Panc1 (cell line): ENCODE data around the gene ZNF627.
"Not testable (repeated sequence)": the region's sequence is repeated elsewhere in the genome, so short reads cannot be mapped to it uniquely, and the experiment has no call there.

Experiments used
- CTCF ChIP-seq: fragments of 450-650 bp; IDR thresholded peaks from 2 replicates; pipeline ENCODE4 v1.5.1; 2017; ENCODE audit warnings: mild to moderate bottlenecking
- POLR2AphosphoS5 ChIP-seq: IDR thresholded peaks from 2 replicates; pipeline ENCODE4 v1.6.1; 2012; ENCODE audit warnings: mild to moderate bottlenecking, low read depth, low read length, moderate library complexity
- REST ChIP-seq, 2 experiments: IDR thresholded peaks; 2 replicates each; pipeline ENCODE4 v1.6.1; 2011 to 2012; ENCODE audit warnings: low read depth in 2 of 2, control low read depth in 1 of 2, low read length in 1 of 2, mild to moderate bottlenecking in 1 of 2, moderate library complexity in 1 of 2; ENCODE audit not compliant: insufficient read depth in 1 of 2
- SIN3A ChIP-seq: IDR thresholded peaks from 2 replicates; pipeline ENCODE4 v1.6.1; 2012; ENCODE audit warnings: low read depth, mild to moderate bottlenecking, low read length, moderate library complexity, borderline replicate concordance; ENCODE audit not compliant: insufficient read depth
- TCF7L2 ChIP-seq: IDR thresholded peaks from 2 replicates; pipeline ENCODE4 v1.6.1; 2011; ENCODE audit warnings: mild to moderate bottlenecking, low read depth, low read length, inconsistent platforms

GRCh38 chr19:11573354-11573753, 23.9 kb upstream of the ZNF627 start:
- TF ChIP-seq CTCF; POLR2AphosphoS5; REST (IDR thresholded peaks at IDR 0.05; ENCODE audit: insufficient read depth in 1 of 2, low read depth in 2 of 2, low read length in 1 of 2); TCF7L2; SIN3A: not testable (repeated sequence)
